ENCODE results near the gene NSUN3. TPM values are rescaled to one million over a fixed set of nuclear protein-coding genes. Genes with fewer than 3 reads are reported as not detected.

Gene NSUN3
- total RNA-seq, 1 donor from 2014 or later = 15.3 TPM

Other genes with a start within 250 kb of the NSUN3 start
- gene PROS1, start 89.2 kb upstream of the NSUN3 start, total RNA-seq = 9.4 and 12.4 TPM in 2 replicates
- 15.1 and 15.2 TPM in 2 replicates for gene ARL13B, start 82.9 kb upstream of the NSUN3 start, total RNA-seq
- not detected in 2 replicates for gene STX19, start 34.5 kb upstream of the NSUN3 start, total RNA-seq
- gene DHFR2, start 145 bp upstream of the NSUN3 start, total RNA-seq = 4.2 and 4.4 TPM in 2 replicates